ENCODE measurements around the gene CDH11.

Gene CDH11

GRCh38 chr16:65097296-65097695 is 24.6 kb downstream of the CDH11 start:
- no peak for DNase-seq (ENCODE audit: low spot score)
- TF ChIP-seq CTCF (IDR thresholded peaks at IDR 0.05; ENCODE audit: borderline replicate concordance, control extremely low read depth, extremely low read depth, insufficient read depth, missing control alignments), result no peak
- in situ Hi-C loops (cut with MboI; ENCODE audit: low sequenced_read_pairs, unreplicated experiment), result no loop called here

- DNase-seq (ENCODE audit: low spot score), result no peak
- TF ChIP-seq CTCF (IDR thresholded peaks at IDR 0.05; ENCODE audit: borderline replicate concordance, control extremely low read depth, extremely low read depth, insufficient read depth, missing control alignments), result no peak
Measured at GRCh38 chr16:65095906-65096305, 26.0 kb downstream of the CDH11 start.

GRCh38 chr16:65095090-65095728 is 26.7 kb downstream of the CDH11 start:
- no peak for TF ChIP-seq CTCF (IDR thresholded peaks at IDR 0.05; ENCODE audit: borderline replicate concordance, control extremely low read depth, extremely low read depth, insufficient read depth, missing control alignments)
- in situ Hi-C loops (cut with MboI; ENCODE audit: low sequenced_read_pairs, unreplicated experiment), result no loop called here
- DNase-seq (ENCODE audit: low spot score), result no peak

More at GRCh38 chr16:65095906-65096305, 26.0 kb downstream of the CDH11 start:
- in situ Hi-C loops (cut with MboI; ENCODE audit: low sequenced_read_pairs, unreplicated experiment), result no loop called here

- in situ Hi-C loops (cut with MboI; ENCODE audit: low sequenced_read_pairs, unreplicated experiment), result no loop called here
- no peak for DNase-seq (ENCODE audit: low spot score)
- no peak for TF ChIP-seq CTCF (IDR thresholded peaks at IDR 0.05; ENCODE audit: borderline replicate concordance, control extremely low read depth, extremely low read depth, insufficient read depth, missing control alignments)
Measured at GRCh38 chr16:65094009-65094408, 27.9 kb downstream of the CDH11 start.

GRCh38 chr16:65083164-65083857 is 38.6 kb downstream of the CDH11 start:
- no peak for DNase-seq (ENCODE audit: low spot score)
- TF ChIP-seq CTCF (IDR thresholded peaks at IDR 0.05; ENCODE audit: borderline replicate concordance, control extremely low read depth, extremely low read depth, insufficient read depth, missing control alignments), result no peak
- in situ Hi-C loops (cut with MboI; ENCODE audit: low sequenced_read_pairs, unreplicated experiment), result no loop called here

GRCh38 chr16:65079549-65079948 is 42.3 kb downstream of the CDH11 start:
- TF ChIP-seq CTCF (IDR thresholded peaks at IDR 0.05; ENCODE audit: borderline replicate concordance, control extremely low read depth, extremely low read depth, insufficient read depth, missing control alignments), result no peak
- in situ Hi-C loops (cut with MboI; ENCODE audit: low sequenced_read_pairs, unreplicated experiment), result no loop called here
- DNase-seq (ENCODE audit: low spot score), result no peak
